ENCODE measurements around the gene PSMA5. TPM values are rescaled to one million over a fixed set of nuclear protein-coding genes. Genes with fewer than 3 reads are reported as not detected.
"Not testable (repeated sequence)": the region's sequence is repeated elsewhere in the genome, so short reads cannot be mapped to it uniquely, and the experiment has no call there.

PSMA5 gene
- total RNA-seq, 4 donors from 2014 or later: 63.5 to 82.5 (median 78.2) TPM

GRCh38 chr1:109454497-109455133 lies 28.4 kb upstream of the PSMA5 start:
- ATAC-seq: no peak
- H3K27ac ChIP-seq: no peak overlapping the region
- DNase-seq: no peak
- intact Hi-C loops (cut with DNase I; ENCODE audit: low total_unique reads): no loop called here
- H3K4me1 ChIP-seq: no peaks in the 10 kb centered on the region
- no peaks in the 10 kb centered on the region for H3K27me3 ChIP-seq
- no peak overlapping the region for H3K4me3 ChIP-seq
- H3K36me3 ChIP-seq: no peaks in the 10 kb centered on the region
- TF ChIP-seq POLR2A (IDR thresholded peaks at IDR 0.05) (no peak), CTCF (IDR thresholded peaks at IDR 0.05 in 4 of 5, conservative IDR thresholded peaks at IDR 0.05 in 1 of 5) (no peak)
- in situ Hi-C loops (cut with MboI; ENCODE audit: low sequenced_read_pairs in 4 of 4): no loop called here
- H3K9me3 ChIP-seq: no peaks in the 10 kb centered on the region

GRCh38 chr1:109447524-109447923 lies 21.3 kb upstream of the PSMA5 start:
- peaks cover 0 to 3% (median 0%) of the 10 kb centered on the region in 3 donors for H3K27me3 ChIP-seq
- DNase-seq (no peak), ATAC-seq (no peak)
- H3K27ac ChIP-seq: no peak overlapping the region
- intact Hi-C loops (cut with DNase I; ENCODE audit: low total_unique reads) (no loop called here), in situ Hi-C loops (cut with MboI; ENCODE audit: low sequenced_read_pairs in 4 of 4) (no loop called here)
- no peak overlapping the region for H3K4me3 ChIP-seq
- H3K36me3 ChIP-seq: no peaks in the 10 kb centered on the region
- TF ChIP-seq POLR2A (IDR thresholded peaks at IDR 0.05) (no peak), CTCF (IDR thresholded peaks at IDR 0.05 in 4 of 5, conservative IDR thresholded peaks at IDR 0.05 in 1 of 5) (no peak)
- H3K4me1 ChIP-seq: no peaks in the 10 kb centered on the region
- H3K9me3 ChIP-seq: no peaks in the 10 kb centered on the region

- intact Hi-C loops (cut with DNase I; ENCODE audit: low total_unique reads); H3K9me3 ChIP-seq; H3K36me3 ChIP-seq; H3K27ac ChIP-seq; H3K4me3 ChIP-seq; DNase-seq; H3K4me1 ChIP-seq; ATAC-seq; in situ Hi-C loops (cut with MboI; ENCODE audit: low sequenced_read_pairs in 4 of 4); H3K27me3 ChIP-seq: not testable (repeated sequence)
These were observed 19.9 kb upstream of the PSMA5 start for GRCh38 chr1:109445949-109446695.

- Histone ChIP-seq H3K9me3 (no peaks in the 10 kb centered on the region), H3K4me1 (peaks cover under 1 to 4% of the 10 kb centered on the region in 2 donors), H3K36me3 (no peaks in the 10 kb centered on the region), H3K4me3 (no peak overlapping the region), H3K27ac (no peak overlapping the region), H3K27me3 (peaks cover 0 to 7% (median 0%) of the 10 kb centered on the region in 3 donors)
- intact Hi-C loops (cut with DNase I; ENCODE audit: low total_unique reads) (no loop called here), in situ Hi-C loops (cut with MboI; ENCODE audit: low sequenced_read_pairs in 4 of 4) (no loop called here)
- TF ChIP-seq CTCF (IDR thresholded peaks at IDR 0.05 in 4 of 5, conservative IDR thresholded peaks at IDR 0.05 in 1 of 5) (no peak), POLR2A (IDR thresholded peaks at IDR 0.05) (no peak)
- DNase-seq (no peak), ATAC-seq (no peak)
These were observed 18.1 kb upstream of the PSMA5 start for GRCh38 chr1:109444346-109444745.

- in situ Hi-C loops (cut with MboI; ENCODE audit: low sequenced_read_pairs in 4 of 4) (no loop called here), intact Hi-C loops (cut with DNase I; ENCODE audit: low total_unique reads) (no loop called here)
- DNase-seq (no peak), ATAC-seq (no peak)
- TF ChIP-seq POLR2A (IDR thresholded peaks at IDR 0.05) (no peak), CTCF (IDR thresholded peaks at IDR 0.05 in 4 of 5, conservative IDR thresholded peaks at IDR 0.05 in 1 of 5) (no peak)
- no peaks in the 10 kb centered on the region for H3K36me3 ChIP-seq
- no peaks in the 10 kb centered on the region for H3K9me3 ChIP-seq
- no peak overlapping the region for H3K4me3 ChIP-seq
- peaks cover 0 to 7% (median 0%) of the 10 kb centered on the region in 3 donors for H3K27me3 ChIP-seq
- H3K27ac ChIP-seq: no peak overlapping the region
- peaks cover 9 to 12% of the 10 kb centered on the region in 2 donors for H3K4me1 ChIP-seq
These were observed 17.2 kb upstream of the PSMA5 start for GRCh38 chr1:109443476-109443875.

Measured in gastrocnemius medialis (tissue), 4 donors.